Measurements from ENCODE around the gene TTC28.
"Not testable (repeated sequence)": the region's sequence is repeated elsewhere in the genome, so short reads cannot be mapped to it uniquely, and the experiment has no call there.

The TTC28 gene

GRCh38 chr22:28402060-28402459, 277.6 kb downstream of the TTC28 start:
- DNase-seq, result no peak

GRCh38 chr22:28398981-28399380, 280.7 kb downstream of the TTC28 start:
- DNase-seq, result no peak

- DNase-seq, result no peak
Observed at GRCh38 chr22:28398355-28398754, 281.3 kb downstream of the TTC28 start.

- DNase-seq, result peak; percentile 10
Observed at GRCh38 chr22:28397306-28397705, 282.3 kb downstream of the TTC28 start.

GRCh38 chr22:28395920-28396753, 283.5 kb downstream of the TTC28 start:
- DNase-seq, result peak; percentile 59

- no peak for DNase-seq
Observed at GRCh38 chr22:28395520-28395919, 284.1 kb downstream of the TTC28 start.

GRCh38 chr22:28394513-28395110, 285.0 kb downstream of the TTC28 start:
- no peak for DNase-seq

- DNase-seq, result peak; percentile 63
Observed at GRCh38 chr22:28381429-28382167, 298.0 kb downstream of the TTC28 start.

GRCh38 chr22:28379951-28380350, 299.7 kb downstream of the TTC28 start:
- no peak for DNase-seq

GRCh38 chr22:28379075-28379779, 300.4 kb downstream of the TTC28 start:
- DNase-seq, result no peak

GRCh38 chr22:28375761-28376534, 303.7 kb downstream of the TTC28 start:
- no peak for DNase-seq

- peak; percentile 57 for DNase-seq
Observed at GRCh38 chr22:28373831-28374230, 305.8 kb downstream of the TTC28 start.

- peak; percentile 5 for DNase-seq
Observed at GRCh38 chr22:28369854-28370253, 309.8 kb downstream of the TTC28 start.

GRCh38 chr22:28366856-28367255, 312.8 kb downstream of the TTC28 start:
- no peak for DNase-seq

- no peak for DNase-seq
Observed at GRCh38 chr22:28365371-28365770, 314.3 kb downstream of the TTC28 start.

GRCh38 chr22:28364105-28364504, 315.5 kb downstream of the TTC28 start:
- DNase-seq, result not testable (repeated sequence)

GRCh38 chr22:28360939-28361338, 318.7 kb downstream of the TTC28 start:
- DNase-seq, result no peak

GRCh38 chr22:28358312-28358711, 321.3 kb downstream of the TTC28 start:
- no peak for DNase-seq

GRCh38 chr22:28357193-28357592, 322.4 kb downstream of the TTC28 start:
- no peak for DNase-seq

- DNase-seq, result no peak
Observed at GRCh38 chr22:28351476-28351875, 328.2 kb downstream of the TTC28 start.

- no peak for DNase-seq
Observed at GRCh38 chr22:28348613-28349609, 330.7 kb downstream of the TTC28 start.
